GM23338 (cell line): ENCODE measurements around the gene PCP2. TPM values are rescaled to one million over a fixed set of nuclear protein-coding genes. Genes with fewer than 3 reads are reported as not detected.
A peak's percentile ranks its signal among the peaks of the same experiment; 100 is the strongest.

Experiments used
- ATAC-seq: fragments of 200-7000 bp; cut with Tn5 transposase; 3 replicates; pipeline ENCODE4 v1.9.1; 2020
- DNase-seq: peaks from one replicate; pipeline ENCODE4 v3.0.0-alpha.2; 2015; ENCODE audit warnings: low spot score
- H2AFZ ChIP-seq: fragments of 200-600 bp; sonication (generic); 2 replicates; pipeline ENCODE4 v1.8.0; 2016; ENCODE audit warnings: antibody characterized with exemption, mild to moderate bottlenecking, moderate library complexity
- H3F3A ChIP-seq: fragments of 200-600 bp; sonication (generic); replicated peaks from 2 replicates; pipeline ENCODE4 v1.8.0; 2017; ENCODE audit warnings: antibody characterized with exemption, mixed run types, low read depth
- H3K27ac ChIP-seq: fragments of 200-600 bp; sonication (generic); 2 replicates; pipeline ENCODE4 v1.6.1; 2016; ENCODE audit warnings: low read depth
- H3K27me3 ChIP-seq: fragments of 200-600 bp; sonication (generic); 2 replicates; pipeline ENCODE4 v1.8.0; 2016; ENCODE audit warnings: mild to moderate bottlenecking, mixed run types, moderate library complexity; ENCODE audit not compliant: insufficient read depth
- H3K36me3 ChIP-seq: fragments of 200-600 bp; sonication (generic); 2 replicates; pipeline ENCODE4 v1.8.0; 2016; ENCODE audit warnings: mild to moderate bottlenecking; ENCODE audit not compliant: insufficient read depth
- H3K4me1 ChIP-seq: fragments of 200-600 bp; sonication (generic); 2 replicates; pipeline ENCODE4 v1.8.0; 2016; ENCODE audit warnings: mild to moderate bottlenecking, moderate library complexity; ENCODE audit not compliant: insufficient read depth
- H3K4me2 ChIP-seq: fragments of 200-600 bp; sonication (generic); 2 replicates; pipeline ENCODE4 v1.7.1; 2017; ENCODE audit warnings: mixed run types
- H3K4me3 ChIP-seq: fragments of 200-600 bp; sonication (generic); 2 replicates; pipeline ENCODE4 v1.6.1; 2016; ENCODE audit warnings: mixed run types
- H3K79me2 ChIP-seq: fragments of 200-600 bp; sonication (generic); replicated peaks from 2 replicates; pipeline ENCODE4 v1.8.0; 2017; ENCODE audit warnings: mild to moderate bottlenecking; ENCODE audit not compliant: insufficient read depth
- H3K9me2 ChIP-seq: fragments of 200-600 bp; sonication (generic); 2 replicates; pipeline ENCODE4 v1.8.0; 2017; ENCODE audit not compliant: insufficient read depth
- H4K20me1 ChIP-seq: fragments of 200-600 bp; sonication (generic); replicated peaks from 2 replicates; pipeline ENCODE4 v1.8.0; 2017; ENCODE audit warnings: mild to moderate bottlenecking; ENCODE audit not compliant: insufficient read depth
- H3K27ac Mint-ChIP-seq: 2 replicates; pipeline ENCODE4 v1.8.0; 2020; ENCODE audit warnings: inconsistent platforms, mild to moderate bottlenecking, moderate library complexity, mixed read lengths
- H3K27me3 Mint-ChIP-seq: 3 replicates; pipeline ENCODE4 v1.8.0; 2022; ENCODE audit warnings: low read depth, mild to moderate bottlenecking, moderate library complexity, mixed read lengths, inconsistent platforms; ENCODE audit not compliant: insufficient read depth, poor library complexity
- H3K36me3 Mint-ChIP-seq: 3 replicates; pipeline ENCODE4 v1.8.0; 2021; ENCODE audit warnings: low read depth, mild to moderate bottlenecking, inconsistent platforms, moderate library complexity, mixed read lengths
- H3K4me1 Mint-ChIP-seq: 3 replicates; pipeline ENCODE4 v1.8.0; 2020; ENCODE audit warnings: mild to moderate bottlenecking, inconsistent platforms, mixed read lengths
- H3K4me3 Mint-ChIP-seq: 3 replicates; pipeline ENCODE4 v1.8.0; 2021; ENCODE audit warnings: moderate library complexity, mild to moderate bottlenecking, inconsistent platforms, mixed read lengths
- H3K9me3 Mint-ChIP-seq: 3 replicates; pipeline ENCODE4 v1.8.0; 2020; ENCODE audit warnings: moderate library complexity, mild to moderate bottlenecking, inconsistent platforms, mixed read lengths
- CTCF ChIP-seq, 2 experiments: fragments of 200-600 bp in 1 of 2; sonication (generic) in 1 of 2; conservative IDR thresholded peaks; 2 replicates each; pipeline versions ENCODE4 v1.5.1 to v1.6.1; 2016 to 2017; ENCODE audit warnings: antibody characterized with exemption in 2 of 2, low read depth in 2 of 2, mild to moderate bottlenecking in 2 of 2, moderate library complexity in 1 of 2
- JUNB ChIP-seq: IDR thresholded peaks from one replicate; pipeline ENCODE4 v1.6.1; 2016; ENCODE audit warnings: antibody characterized with exemption; ENCODE audit not compliant: unreplicated experiment
- ZNF331 ChIP-seq: fragments of 250-450 bp; sonication (Bioruptor Pico); IDR thresholded peaks from 2 replicates; pipeline ENCODE4 v1.5.0; 2020; ENCODE audit warnings: low read depth, mild to moderate bottlenecking, moderate library complexity
- ZNF462 ChIP-seq: fragments of 250-450 bp; sonication (Bioruptor Pico); IDR thresholded peaks from 2 replicates; pipeline ENCODE4 v1.5.0; 2020; ENCODE audit warnings: mild to moderate bottlenecking, moderate library complexity
- polyA plus RNA-seq: library from polyadenylated mRNA; unstranded; fragments of >200 nt; fragmentation: Nextera tagmentation; extraction: Ambion mirVana; gene quantifications from 2 replicates; pipeline ENCODE4 v1.2.1, GENCODE V29; 2016
- total RNA-seq: library from RNA; depleted of rRNA; stranded (reverse); fragments of >200 nt; shearing (Covaris generic); gene quantifications from 2 replicates; pipeline ENCODE4 v1.2.3, GENCODE V29; 2014

The PCP2 gene
- total and polyA plus RNA-seq, 2 experiments from 2014 or later = not detected

GRCh38 chr19:7670150-7670783 lies 36.7 kb upstream of the PCP2 start:
- peaks cover 46% of the 10 kb centered on the region for H3K27me3 ChIP-seq
- H3K79me2 ChIP-seq = no peaks in the 10 kb centered on the region
- peak overlapping the region; percentile 79 for H3K4me3 ChIP-seq
- no peaks in the 10 kb centered on the region; the same call in 1 of the 2 replicates for H3K4me1 ChIP-seq
- H3K4me1 Mint-ChIP-seq = peaks cover 8% of the 10 kb centered on the region; the same call in 2 of the 3 replicates
- H3K4me2 ChIP-seq = peak overlapping the region; percentile 92
- DNase-seq = peak; percentile 65
- ATAC-seq = peak; percentile 55
- H3F3A ChIP-seq = no peaks in the 10 kb centered on the region
- peak overlapping the region; percentile 89 for H3K4me3 Mint-ChIP-seq
- H3K27ac ChIP-seq = no peak overlapping the region
- no peaks in the 10 kb centered on the region for H3K9me2 ChIP-seq
- peaks cover 9% of the 10 kb centered on the region for H3K9me3 Mint-ChIP-seq
- no peak overlapping the region for H3K27ac Mint-ChIP-seq
- peak overlapping the region; percentile 100 for H2AFZ ChIP-seq
- no peaks in the 10 kb centered on the region for H3K36me3 Mint-ChIP-seq
- TF ChIP-seq ZNF462 (CRISPR knock-in tag) (no peak), JUNB (no peak), CTCF (conservative IDR thresholded peaks at IDR 0.05; ENCODE audit: low read depth in 2 of 2) (no peak), ZNF331 (no peak)
- no peaks in the 10 kb centered on the region for H4K20me1 ChIP-seq
- H3K36me3 ChIP-seq = no peaks in the 10 kb centered on the region
- H3K27me3 Mint-ChIP-seq = peaks cover 37% of the 10 kb centered on the region
